IMR-90 (cell line): Measurements from ENCODE around the gene ZNF470. TPM values are rescaled to one million over a fixed set of nuclear protein-coding genes. Genes with fewer than 3 reads are reported as not detected.

Source experiments
- ATAC-seq: fragments of 200-7000 bp; cut with Tn5 transposase; 2 replicates; pipeline ENCODE4 v1.9.1; 2020; ENCODE audit warnings: low read depth, mild to moderate bottlenecking, moderate library complexity
- BruUV-seq: library from RNA; stranded (reverse); fragments of 400-500 nt; replicated peaks from 2 replicates; lab custom pipeline; 2021; lab: Mats Ljungman, UMichigan
- CTCF ChIA-PET: fragments of 300-600 bp; formaldehyde crosslinking; extraction: SDS; loops from one replicate; lab custom pipeline; 2021; ENCODE audit warnings: antibody characterized with exemption; lab: Yijun Ruan, JAX
- POLR2A ChIA-PET: fragments of 300-600 bp; sonication (Branson Sonifier 250); formaldehyde crosslinking; loops from one replicate; lab custom pipeline; 2022; ENCODE audit warnings: antibody characterized with exemption; ENCODE audit not compliant: unreplicated experiment; lab: Charles Lee
- DNase-seq: peaks from one replicate; pipeline ENCODE4 v3.0.0; 2013
- H2AFZ ChIP-seq: replicated peaks from 2 replicates; pipeline ENCODE3; 2013; ENCODE audit warnings: low read length, mild to moderate bottlenecking; ENCODE audit not compliant: poor library complexity
- H2AK5ac ChIP-seq: 2 replicates; pipeline ENCODE4 v1.6.1; 2013; ENCODE audit warnings: low read depth, low read length, inconsistent platforms
- H2AK9ac ChIP-seq: replicated peaks from 2 replicates; pipeline ENCODE3; 2013; ENCODE audit warnings: mild to moderate bottlenecking, low read depth, low read length, moderate library complexity; ENCODE audit not compliant: poor library complexity
- H2BK120ac ChIP-seq: 2 replicates; pipeline ENCODE4 v1.6.1; 2013; ENCODE audit warnings: low read depth, low read length, inconsistent platforms
- H2BK15ac ChIP-seq: 3 replicates; pipeline ENCODE4 v1.6.1; 2013; ENCODE audit warnings: low read depth, low read length, inconsistent platforms
- H2BK20ac ChIP-seq: 2 replicates; pipeline ENCODE4 v1.6.1; 2013; ENCODE audit warnings: low read depth, mild to moderate bottlenecking, inconsistent platforms, low read length, moderate library complexity
- H2BK5ac ChIP-seq: 2 replicates; pipeline ENCODE4 v1.6.1; 2013; ENCODE audit warnings: mild to moderate bottlenecking, low read depth, low read length, inconsistent platforms; ENCODE audit not compliant: poor library complexity, severe bottlenecking
- H3K14ac ChIP-seq: replicated peaks from 2 replicates; pipeline ENCODE4 v1.6.1; 2013; ENCODE audit warnings: low read depth, low read length, inconsistent platforms
- H3K18ac ChIP-seq: 2 replicates; pipeline ENCODE4 v1.6.1; 2013; ENCODE audit warnings: low read depth, low read length, control low read depth
- H3K23ac ChIP-seq: 2 replicates; pipeline ENCODE4 v1.6.1; 2013; ENCODE audit warnings: low read depth, low read length, inconsistent platforms
- H3K27ac ChIP-seq: 2 replicates; pipeline ENCODE4 v1.5.1; 2013; ENCODE audit warnings: mild to moderate bottlenecking, control low read depth, low read length; ENCODE audit not compliant: insufficient read depth
- H3K27me3 ChIP-seq: 2 replicates; pipeline ENCODE4 v1.6.1; 2013; ENCODE audit warnings: low read length; ENCODE audit not compliant: control insufficient read depth, insufficient read depth
- H3K36me3 ChIP-seq: 2 replicates; pipeline ENCODE4 v1.6.1; 2013; ENCODE audit warnings: low read length, mixed read lengths; ENCODE audit not compliant: control insufficient read depth, insufficient read depth
- H3K4ac ChIP-seq: 2 replicates; pipeline ENCODE4 v1.6.1; 2013; ENCODE audit warnings: low read depth, low read length, inconsistent platforms
- H3K4me1 ChIP-seq: 2 replicates; pipeline ENCODE4 v1.6.1; 2013; ENCODE audit warnings: low read length, mixed read lengths; ENCODE audit not compliant: control insufficient read depth, insufficient read depth
- H3K4me2 ChIP-seq: 2 replicates; pipeline ENCODE4 v1.6.1; 2013; ENCODE audit warnings: low read depth, mild to moderate bottlenecking, control low read depth, low read length, moderate library complexity
- H3K4me3 ChIP-seq: 2 replicates; pipeline ENCODE4 v1.5.1; 2013; ENCODE audit warnings: low read depth, mild to moderate bottlenecking, control low read depth, low read length, moderate library complexity; ENCODE audit not compliant: insufficient read depth
- H3K56ac ChIP-seq: 2 replicates; pipeline ENCODE4 v1.6.1; 2013; ENCODE audit warnings: low read length, inconsistent platforms; ENCODE audit not compliant: insufficient read depth; ENCODE audit errors: extremely low read depth
- H3K79me1 ChIP-seq, 2 experiments: 2 replicates each; pipeline ENCODE4 v1.6.1; 2013; ENCODE audit warnings: low read length in 2 of 2, inconsistent platforms in 1 of 2, low read depth in 1 of 2
- H3K9ac ChIP-seq: 2 replicates; pipeline ENCODE4 v1.6.1; 2013; ENCODE audit warnings: low read depth, low read length, control low read depth
- H3K9me1 ChIP-seq: 2 replicates; pipeline ENCODE4 v1.6.1; 2013; ENCODE audit warnings: low read length, inconsistent platforms; ENCODE audit not compliant: insufficient read depth
- H3K9me3 ChIP-seq: 2 replicates; pipeline ENCODE4 v1.6.1; 2013; ENCODE audit warnings: low read length; ENCODE audit not compliant: control insufficient read depth, insufficient read depth
- H4K20me1 ChIP-seq: 2 replicates; pipeline ENCODE4 v1.6.1; 2013; ENCODE audit warnings: low read length, inconsistent platforms; ENCODE audit not compliant: insufficient read depth
- H4K5ac ChIP-seq: 2 replicates; pipeline ENCODE4 v1.6.1; 2013; ENCODE audit warnings: mild to moderate bottlenecking, low read depth, low read length, control low read depth
- H4K8ac ChIP-seq, 2 experiments: 2 replicates each; pipeline ENCODE4 v1.6.1; 2013; ENCODE audit warnings: low read depth in 2 of 2, low read length in 2 of 2, control low read depth in 1 of 2, inconsistent platforms in 1 of 2
- H4K91ac ChIP-seq: 2 replicates; pipeline ENCODE4 v1.6.1; 2013; ENCODE audit warnings: low read depth, low read length, inconsistent platforms; ENCODE audit not compliant: insufficient read depth
- BHLHE40 ChIP-seq: fragments of 150-350 bp; IDR thresholded peaks from 2 replicates; pipeline ENCODE4 v1.6.1; 2016; ENCODE audit warnings: mild to moderate bottlenecking, low read depth, low read length
- CEBPB ChIP-seq: IDR thresholded peaks from 2 replicates; pipeline ENCODE4 v1.6.1; 2012; ENCODE audit warnings: low read depth, low read length, improper control_type of control experiment
- CTCF ChIP-seq: conservative IDR thresholded peaks from 2 replicates; pipeline ENCODE4 v1.5.1; 2012; ENCODE audit warnings: mild to moderate bottlenecking, low read depth, low read length, improper control_type of control experiment
- ELK1 ChIP-seq: fragments of 150-350 bp; IDR thresholded peaks from 2 replicates; pipeline ENCODE4 v1.6.1; 2016; ENCODE audit warnings: low read depth, mild to moderate bottlenecking, low read length, moderate library complexity, borderline replicate concordance
- FOS ChIP-seq: fragments of 150-350 bp; IDR thresholded peaks from 2 replicates; pipeline ENCODE4 v1.6.1; 2016; ENCODE audit warnings: low read depth, low read length
- MAFK ChIP-seq: IDR thresholded peaks from 2 replicates; pipeline ENCODE4 v1.6.1; 2012; ENCODE audit warnings: low read depth, low read length, improper control_type of control experiment
- MAZ ChIP-seq: IDR thresholded peaks from 2 replicates; pipeline ENCODE4 v1.6.1; 2012; ENCODE audit warnings: low read depth, mild to moderate bottlenecking, low read length, improper control_type of control experiment, moderate library complexity, borderline replicate concordance
- POLR2A ChIP-seq: IDR thresholded peaks from 2 replicates; pipeline ENCODE4 v1.6.1; 2012; ENCODE audit warnings: mild to moderate bottlenecking, low read depth, low read length
- RAD21 ChIP-seq: IDR thresholded peaks from 2 replicates; pipeline ENCODE4 v1.6.1; 2012; ENCODE audit warnings: low read length, improper control_type of control experiment
- RFX5 ChIP-seq: IDR thresholded peaks from 2 replicates; pipeline ENCODE4 v1.8.0; 2012; ENCODE audit warnings: low read depth, mild to moderate bottlenecking, low read length, moderate library complexity
- USF2 ChIP-seq: fragments of 150-350 bp; IDR thresholded peaks from 2 replicates; pipeline ENCODE4 v1.6.1; 2017; ENCODE audit warnings: mild to moderate bottlenecking, antibody characterized with exemption, low read length, low read depth
- WGBS, 2 experiments: methylation state at CpG; one replicate each; pipeline versions ENCODE4 v1.1.5 to v1.1.7; 2013; ENCODE audit warnings: missing lambda C conversion rate in 2 of 2; ENCODE audit not compliant: insufficient read length in 1 of 2; ENCODE audit errors: extremely low coverage in 2 of 2; 5-methylcytosine and 5-hydroxymethylcytosine counted together
- dilution Hi-C: fragments of 300-500 bp; cut with HindIII; formaldehyde crosslinking; loops from one replicate; pipeline ENCODE4 v1.14.3; 2018; ENCODE audit warnings: low sequenced_read_pairs; ENCODE audit not compliant: unreplicated experiment
- in situ Hi-C: fragments of 300-500 bp; cut with MboI; formaldehyde crosslinking; loops from 3 replicates; pipeline ENCODE4 v1.14.3; 2019; ENCODE audit warnings: low sequenced_read_pairs, inconsistent platforms, mixed read lengths
- intact Hi-C: fragments of 100-400 bp; cut with micrococcal nuclease; formaldehyde crosslinking; loops from 2 replicates; pipeline ENCODE4 v1.10.0; 2022
- polyA plus RNA-seq, 3 experiments: library from polyadenylated mRNA; depleted of rRNA; stranded (reverse); fragments of >200 nt; gene quantifications; 2 replicates each; pipeline ENCODE4 v1.2.3, GENCODE V29; 2012; ENCODE audit warnings: low replicate concordance in 1 of 3
- total RNA-seq: library from RNA; depleted of rRNA; stranded (reverse); fragments of >200 nt; gene quantifications from 2 replicates; pipeline ENCODE4 v1.2.3, GENCODE V29; 2012

ZNF470 gene
- total and polyA plus RNA-seq, 2 of the 4 experiments (the other 2 are of a cell fraction) = 1.7 to 3.8 TPM

- ChIA-PET POLR2A (no interaction called here), CTCF (interaction anchor here (0.6 to 0.9 kb wide), 2 partner anchors 67 to 317 kb away, joined by 3 to 7 read pairs; no protein-coding TSS in a partner anchor)
- no peak overlapping the region for H2BK20ac ChIP-seq
- no peak overlapping the region for H4K91ac ChIP-seq
- TF ChIP-seq MAZ (no peak), CTCF (no peak), FOS (no peak), CEBPB (no peak), BHLHE40 (no peak), USF2 (no peak), POLR2A (no peak), RFX5 (no peak), ELK1 (no peak), MAFK (no peak), RAD21 (no peak)
- no peaks in the 10 kb centered on the region for H3K27me3 ChIP-seq
- no peaks in the 10 kb centered on the region for H3K4me1 ChIP-seq
- no peak for ATAC-seq
- H3K9ac ChIP-seq = no peak overlapping the region
- no peak overlapping the region for H3K23ac ChIP-seq
- no peaks in the 10 kb centered on the region for H3K9me1 ChIP-seq
- H3K56ac ChIP-seq = no peak overlapping the region
- H3K4me2 ChIP-seq = no peak overlapping the region
- H3K36me3 ChIP-seq = peaks cover 23% of the 10 kb centered on the region
- H2BK15ac ChIP-seq = no peak overlapping the region
- no peak overlapping the region for H3K18ac ChIP-seq
- no peak overlapping the region for H2AFZ ChIP-seq
- no peak overlapping the region for H3K14ac ChIP-seq
- H3K9me3 ChIP-seq = peaks cover 50% of the 10 kb centered on the region
- H2BK120ac ChIP-seq = no peak overlapping the region
- no peak overlapping the region for H2AK5ac ChIP-seq
- intact Hi-C loops (no loop called here), in situ Hi-C loops (no loop called here), dilution Hi-C loops (no loop called here)
- H2BK5ac ChIP-seq = no peak overlapping the region
- H4K5ac ChIP-seq = no peak overlapping the region
- WGBS, 2 experiments = no CpG with 5 or more reads among the region's 5 CpGs
- H4K8ac ChIP-seq = no peak overlapping the region
- H2AK9ac ChIP-seq = no peak overlapping the region
- no peak overlapping the region for H3K4ac ChIP-seq
- BruUV-seq = no TSS peak
- H4K20me1 ChIP-seq = no peaks in the 10 kb centered on the region
- H3K27ac ChIP-seq = no peak overlapping the region
- H3K79me1 ChIP-seq = peaks cover 12 to 16% of the 10 kb centered on the region in 2 experiments
- no peak for DNase-seq
- H3K4me3 ChIP-seq = no peak overlapping the region
Observed at GRCh38 chr19:56613639-56614038, 46.4 kb downstream of the ZNF470 start.
